Uterus (tissue), 2 donors: ENCODE results near the gene TMEM266.
"Not testable (repeated sequence)": the region's sequence is repeated elsewhere in the genome, so short reads cannot be mapped to it uniquely, and the experiment has no call there.

ENCODE experiments used
- CTCF ChIP-seq, 4 experiments: fragments of 200-600 bp in 2 of 4; fragments of 450-650 bp in 2 of 4; sonication (generic) in 2 of 4; IDR thresholded peaks; one replicate each; pipeline ENCODE4 v1.5.1; 2016 to 2019; ENCODE audit warnings: antibody characterized with exemption in 4 of 4, mild to moderate bottlenecking in 2 of 4, moderate library complexity in 1 of 4
- POLR2A ChIP-seq, 2 donors: fragments of 450-650 bp; IDR thresholded peaks; one replicate each; pipeline ENCODE4 v1.6.1; 2016; ENCODE audit warnings: antibody characterized with exemption in 2 of 2, mild to moderate bottlenecking in 1 of 2, moderate library complexity in 1 of 2

GRCh38 chr15:76013470-76013869, 46.3 kb upstream of the TMEM266 start:
- not testable (repeated sequence) for TF ChIP-seq CTCF, POLR2A (IDR thresholded peaks at IDR 0.05)
